ENCODE measurements around the gene TADA3.

TADA3 gene

DNA sequence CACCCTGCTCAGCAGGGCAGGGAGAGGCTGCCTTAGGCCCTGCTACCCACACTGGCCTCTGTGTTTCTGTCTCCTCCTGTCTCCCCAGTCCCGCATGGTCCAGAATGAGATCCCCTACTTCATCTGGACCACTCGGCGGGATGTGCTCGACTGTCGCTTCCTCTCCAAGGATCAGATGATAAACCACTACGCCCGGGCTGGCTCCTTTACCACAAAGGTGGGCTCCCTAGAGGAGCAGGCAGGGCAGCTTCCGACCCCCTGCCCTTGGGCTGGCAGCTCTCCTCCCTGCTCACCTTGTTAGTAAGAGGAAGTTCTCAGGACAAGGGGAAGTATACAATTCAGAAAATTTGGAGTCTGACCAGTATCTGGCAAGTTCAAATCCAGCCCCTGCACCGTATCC lies 23.7 kb upstream of the TADA3 start:
- TF ChIP-seq, protein P1, sequence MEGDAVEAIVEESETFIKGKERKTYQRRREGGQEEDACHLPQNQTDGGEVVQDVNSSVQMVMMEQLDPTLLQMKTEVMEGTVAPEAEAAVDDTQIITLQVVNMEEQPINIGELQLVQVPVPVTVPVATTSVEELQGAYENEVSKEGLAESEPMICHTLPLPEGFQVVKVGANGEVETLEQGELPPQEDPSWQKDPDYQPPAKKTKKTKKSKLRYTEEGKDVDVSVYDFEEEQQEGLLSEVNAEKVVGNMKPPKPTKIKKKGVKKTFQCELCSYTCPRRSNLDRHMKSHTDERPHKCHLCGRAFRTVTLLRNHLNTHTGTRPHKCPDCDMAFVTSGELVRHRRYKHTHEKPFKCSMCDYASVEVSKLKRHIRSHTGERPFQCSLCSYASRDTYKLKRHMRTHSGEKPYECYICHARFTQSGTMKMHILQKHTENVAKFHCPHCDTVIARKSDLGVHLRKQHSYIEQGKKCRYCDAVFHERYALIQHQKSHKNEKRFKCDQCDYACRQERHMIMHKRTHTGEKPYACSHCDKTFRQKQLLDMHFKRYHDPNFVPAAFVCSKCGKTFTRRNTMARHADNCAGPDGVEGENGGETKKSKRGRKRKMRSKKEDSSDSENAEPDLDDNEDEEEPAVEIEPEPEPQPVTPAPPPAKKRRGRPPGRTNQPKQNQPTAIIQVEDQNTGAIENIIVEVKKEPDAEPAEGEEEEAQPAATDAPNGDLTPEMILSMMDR (IDR thresholded peaks at IDR 0.05), result no peak
- H3K4me3 ChIP-seq (ENCODE audit: low read depth in 1 of 2, low read length in 1 of 2), result no peak overlapping the region

DNA sequence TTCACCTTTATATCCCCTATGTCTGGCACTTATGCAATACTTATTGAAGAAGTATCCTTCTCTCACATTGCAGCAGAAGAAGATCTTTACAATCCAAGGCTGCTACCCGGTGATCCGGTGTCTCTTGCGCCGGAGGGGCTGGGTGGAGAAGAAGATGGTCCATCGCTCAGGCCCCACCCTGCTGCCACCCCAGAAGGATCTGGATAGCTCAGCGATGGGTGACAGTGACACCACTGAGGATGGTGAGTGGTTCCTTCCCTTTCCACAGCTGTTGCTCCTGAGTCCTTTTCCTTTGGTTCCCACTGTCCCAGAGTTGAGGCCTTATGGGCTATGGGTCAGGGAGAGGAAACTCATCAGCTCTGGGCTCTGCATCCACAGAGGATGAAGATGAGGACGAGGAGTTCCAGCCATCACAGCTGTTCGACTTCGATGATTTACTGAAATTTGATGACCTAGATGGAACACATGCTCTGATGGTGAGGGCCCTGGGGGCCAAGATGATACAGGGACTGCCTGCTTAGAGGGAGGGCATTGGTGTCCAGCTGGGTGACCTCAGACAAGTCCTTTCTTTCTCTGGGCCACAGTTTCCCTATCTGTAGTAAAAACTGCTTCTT lies 20.7 kb upstream of the TADA3 start:
- Histone ChIP-seq H3K9me3 (no peaks in the 10 kb centered on the region), H3K27ac (no peak overlapping the region), H3K4me3 (ENCODE audit: low read depth in 1 of 2, low read length in 1 of 2) (no peak overlapping the region), H3K4me1 (ENCODE audit: control insufficient read depth in 1 of 2, insufficient read depth in 1 of 2, low read depth in 1 of 2, low read length in 1 of 2) (peaks cover 19 to 21% of the 10 kb centered on the region in 2 experiments), H3K36me3 (peaks cover 76% of the 10 kb centered on the region), H3K27me3 (no peaks in the 10 kb centered on the region)
- TF ChIP-seq, protein P1 (IDR thresholded peaks at IDR 0.05), result no peak

More for the DNA sequence above, 23.7 kb upstream of the TADA3 start:
- H3K27me3 ChIP-seq, result no peaks in the 10 kb centered on the region
- H3K36me3 ChIP-seq, result peaks cover 91% of the 10 kb centered on the region
- H3K27ac ChIP-seq, result peak overlapping the region; percentile 10
- H3K9me3 ChIP-seq, result no peaks in the 10 kb centered on the region
- H3K4me1 ChIP-seq (ENCODE audit: control insufficient read depth in 1 of 2, insufficient read depth in 1 of 2, low read depth in 1 of 2, low read length in 1 of 2), result peaks cover under 1 to 1% of the 10 kb centered on the region in 2 experiments

DNA sequence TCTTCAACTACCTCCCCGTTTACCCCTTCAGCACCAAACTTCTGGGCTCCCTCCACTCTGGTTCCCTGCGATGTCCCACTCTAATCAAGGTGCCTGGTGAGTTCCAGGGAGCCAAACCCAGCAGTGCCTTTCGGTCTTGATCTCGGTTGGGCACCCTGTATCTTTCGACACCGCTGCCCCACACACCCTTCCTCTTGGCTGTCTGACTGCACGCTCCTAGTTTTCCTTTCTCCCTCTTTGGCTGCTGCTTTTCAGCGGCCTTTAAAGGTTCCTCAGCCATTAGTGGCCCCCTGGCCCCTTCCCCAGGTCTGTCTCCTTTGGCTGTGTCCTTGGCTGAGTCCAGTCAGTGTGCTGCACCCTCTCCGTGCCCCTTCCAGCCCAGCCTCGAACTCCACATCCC lies 18.6 kb upstream of the TADA3 start:
- Histone ChIP-seq H3K36me3 (peaks cover 78% of the 10 kb centered on the region), H3K4me3 (ENCODE audit: low read depth in 1 of 2, low read length in 1 of 2) (peak overlapping the region; percentile 68 to 71), H3K27me3 (no peaks in the 10 kb centered on the region), H3K9me3 (no peaks in the 10 kb centered on the region), H3K4me1 (ENCODE audit: control insufficient read depth in 1 of 2, insufficient read depth in 1 of 2, low read depth in 1 of 2, low read length in 1 of 2) (peaks cover 19 to 21% of the 10 kb centered on the region in 2 experiments), H3K27ac (peak overlapping the region; percentile 91)
- TF ChIP-seq, protein P1 (IDR thresholded peaks at IDR 0.05), result no peak

DNA sequence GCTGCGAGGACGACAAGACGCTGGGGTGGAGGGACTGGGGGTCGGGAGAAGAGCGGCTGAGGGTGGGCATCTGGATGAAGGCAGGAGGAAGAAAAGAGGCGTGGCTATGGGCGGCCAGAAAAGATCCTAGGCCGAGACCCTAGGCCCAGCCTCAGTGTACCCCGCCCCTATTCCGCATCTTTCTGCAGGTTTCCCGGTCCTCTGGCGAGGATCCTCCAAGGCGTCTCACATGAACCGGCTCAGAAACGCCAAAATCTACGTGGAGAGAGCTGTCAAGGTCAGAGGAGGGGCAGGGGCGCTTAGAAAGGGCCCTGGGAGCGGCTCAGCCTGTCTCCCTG lies 18.1 kb upstream of the TADA3 start:
- Histone ChIP-seq H3K27ac (peak overlapping the region; percentile 91), H3K4me3 (ENCODE audit: low read depth in 1 of 2, low read length in 1 of 2) (peak overlapping the region; percentile 68 to 71), H3K9me3 (no peaks in the 10 kb centered on the region), H3K27me3 (no peaks in the 10 kb centered on the region), H3K4me1 (ENCODE audit: control insufficient read depth in 1 of 2, insufficient read depth in 1 of 2, low read depth in 1 of 2, low read length in 1 of 2) (peaks cover 19 to 21% of the 10 kb centered on the region in 2 experiments), H3K36me3 (peaks cover 78% of the 10 kb centered on the region)
- TF ChIP-seq, protein P1 (IDR thresholded peaks at IDR 0.05), result no peak

DNA sequence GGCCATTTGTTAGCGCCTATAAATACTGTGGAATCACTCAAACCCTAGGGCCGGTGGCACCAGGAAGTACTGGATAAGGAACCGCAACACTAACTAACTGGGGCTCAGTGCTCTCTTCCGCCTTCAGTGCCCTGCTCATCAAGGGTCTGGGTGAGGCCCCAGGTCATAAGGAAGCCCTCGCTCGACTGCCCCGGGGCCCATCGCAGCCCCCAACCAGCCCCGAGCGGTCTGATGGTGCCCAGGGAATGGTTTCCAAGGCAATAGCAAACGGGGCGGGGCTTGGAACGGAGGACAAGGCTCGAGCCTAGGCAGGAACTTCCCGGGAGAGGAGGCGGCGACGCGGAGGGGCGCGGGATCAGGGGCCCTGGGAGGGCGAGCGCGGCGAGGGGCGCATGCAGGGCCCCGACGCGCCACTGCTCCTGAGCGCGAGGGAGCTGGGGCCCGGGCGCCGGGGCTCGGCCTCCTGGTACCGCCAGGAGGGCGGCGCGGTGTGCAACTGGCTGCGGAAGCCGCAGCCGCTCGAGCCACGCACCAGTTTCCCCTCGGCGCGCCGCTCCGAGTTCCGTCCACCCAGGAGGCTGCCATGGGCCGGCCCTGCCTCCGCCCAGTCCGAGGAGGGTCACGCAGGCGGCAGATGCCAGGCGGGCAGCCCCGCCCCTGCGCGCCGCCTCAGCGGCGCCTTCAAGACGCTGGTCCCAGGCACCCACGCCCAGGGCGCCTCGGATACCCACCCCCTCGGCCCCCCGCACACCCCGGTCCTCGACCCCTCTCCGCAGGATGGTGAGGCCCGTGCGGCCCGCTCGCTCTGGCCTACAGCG lies 17.6 kb upstream of the TADA3 start, which contains the start of gene TTLL3:
TSS of gene TTLL3 (plus strand) at position 648 of the 818 bp plus-strand sequence. CDS start 400 bp downstream, outside the sequence.
- TF ChIP-seq, protein P1 (IDR thresholded peaks at IDR 0.05), result peak; percentile 17
- peaks cover 80% of the 10 kb centered on the region for H3K36me3 ChIP-seq
- H3K27me3 ChIP-seq, result no peaks in the 10 kb centered on the region
- peak within 1 kb of the TSS; percentile 68 to 71 for H3K4me3 ChIP-seq (ENCODE audit: low read depth in 1 of 2, low read length in 1 of 2)
- no peaks in the 10 kb centered on the region for H3K9me3 ChIP-seq
- peak within 1 kb of the TSS; percentile 91 for H3K27ac ChIP-seq
- H3K4me1 ChIP-seq (ENCODE audit: control insufficient read depth in 1 of 2, insufficient read depth in 1 of 2, low read depth in 1 of 2, low read length in 1 of 2), result peaks cover 19 to 21% of the 10 kb centered on the region in 2 experiments

All from neutrophil (primary cell).